NB4 (cell line): ENCODE data around the gene RAE1.

ENCODE experiments used
- TF ChIP-seq, protein P1 (sequence below): IDR thresholded peaks from 2 replicates; pipeline ENCODE4 v1.6.1; 2011; ENCODE audit warnings: low read depth, low read length
- TF ChIP-seq, protein P2 (sequence below): IDR thresholded peaks from one replicate; pipeline ENCODE4 v1.5.1; 2012; ENCODE audit warnings: low read depth, low read length

DNA sequence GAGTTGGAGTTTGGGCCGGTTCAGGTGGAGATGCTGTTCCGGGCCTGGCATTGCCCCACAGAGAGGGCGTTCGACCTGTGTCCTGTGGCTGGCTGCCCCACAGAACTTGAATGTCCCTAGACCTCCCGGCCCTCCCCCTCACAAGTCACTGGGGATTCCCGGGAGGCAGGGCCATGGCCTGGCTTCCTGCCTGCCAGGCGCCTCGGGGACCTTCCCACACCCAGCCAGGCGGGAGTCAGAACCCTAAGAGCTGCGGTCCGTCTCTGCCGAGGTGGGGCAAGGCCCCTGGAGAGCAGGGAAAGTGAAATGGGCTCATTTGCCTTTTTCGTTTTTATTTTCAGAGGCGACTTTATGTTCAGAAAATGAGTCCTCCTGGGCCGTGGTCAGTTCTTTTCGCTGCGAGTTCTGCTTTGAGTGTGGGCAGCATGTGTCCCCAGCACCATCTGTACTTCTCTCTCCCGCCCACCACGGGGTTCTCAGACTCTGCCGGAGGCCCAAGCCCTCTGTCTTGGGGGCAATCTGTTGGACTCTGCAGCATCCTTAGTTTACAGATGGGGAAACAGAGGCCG is 48.6 kb downstream of the RAE1 start:
- TF ChIP-seq, protein P1, sequence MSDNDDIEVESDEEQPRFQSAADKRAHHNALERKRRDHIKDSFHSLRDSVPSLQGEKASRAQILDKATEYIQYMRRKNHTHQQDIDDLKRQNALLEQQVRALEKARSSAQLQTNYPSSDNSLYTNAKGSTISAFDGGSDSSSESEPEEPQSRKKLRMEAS = no peak
- TF ChIP-seq, protein P2, sequence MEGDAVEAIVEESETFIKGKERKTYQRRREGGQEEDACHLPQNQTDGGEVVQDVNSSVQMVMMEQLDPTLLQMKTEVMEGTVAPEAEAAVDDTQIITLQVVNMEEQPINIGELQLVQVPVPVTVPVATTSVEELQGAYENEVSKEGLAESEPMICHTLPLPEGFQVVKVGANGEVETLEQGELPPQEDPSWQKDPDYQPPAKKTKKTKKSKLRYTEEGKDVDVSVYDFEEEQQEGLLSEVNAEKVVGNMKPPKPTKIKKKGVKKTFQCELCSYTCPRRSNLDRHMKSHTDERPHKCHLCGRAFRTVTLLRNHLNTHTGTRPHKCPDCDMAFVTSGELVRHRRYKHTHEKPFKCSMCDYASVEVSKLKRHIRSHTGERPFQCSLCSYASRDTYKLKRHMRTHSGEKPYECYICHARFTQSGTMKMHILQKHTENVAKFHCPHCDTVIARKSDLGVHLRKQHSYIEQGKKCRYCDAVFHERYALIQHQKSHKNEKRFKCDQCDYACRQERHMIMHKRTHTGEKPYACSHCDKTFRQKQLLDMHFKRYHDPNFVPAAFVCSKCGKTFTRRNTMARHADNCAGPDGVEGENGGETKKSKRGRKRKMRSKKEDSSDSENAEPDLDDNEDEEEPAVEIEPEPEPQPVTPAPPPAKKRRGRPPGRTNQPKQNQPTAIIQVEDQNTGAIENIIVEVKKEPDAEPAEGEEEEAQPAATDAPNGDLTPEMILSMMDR = no peak
